HG03571 (cell line): ENCODE data around the gene CHD2.

Experiments used
- ATAC-seq: cut with Tn5 transposase; IDR thresholded peaks from one replicate; pipeline ENCODE4 v1.9.1; 2021; ENCODE audit not compliant: unreplicated experiment

CHD2 gene

DNA sequence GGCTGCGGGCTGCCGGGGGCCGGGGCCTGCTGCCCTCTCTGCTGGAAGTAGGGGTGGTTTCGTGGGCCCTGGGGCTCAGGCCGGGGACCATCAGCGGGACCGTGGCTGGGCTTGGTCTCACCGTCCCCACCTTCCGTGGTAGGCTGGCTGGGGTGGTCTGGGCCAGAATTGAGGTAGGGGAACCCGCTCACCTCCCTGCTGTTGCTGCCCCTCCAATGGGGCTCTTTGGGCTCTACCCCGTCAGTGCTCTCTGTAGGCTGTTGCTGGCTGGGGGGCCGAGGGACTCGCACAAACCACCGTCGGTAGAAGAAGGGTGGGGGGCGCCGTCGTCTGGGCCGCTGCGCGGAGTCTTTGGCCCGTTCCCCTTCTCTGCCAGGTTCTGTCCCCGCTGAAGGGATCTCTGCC lies 165.5 kb downstream of the CHD2 start:
- no peak for ATAC-seq

DNA sequence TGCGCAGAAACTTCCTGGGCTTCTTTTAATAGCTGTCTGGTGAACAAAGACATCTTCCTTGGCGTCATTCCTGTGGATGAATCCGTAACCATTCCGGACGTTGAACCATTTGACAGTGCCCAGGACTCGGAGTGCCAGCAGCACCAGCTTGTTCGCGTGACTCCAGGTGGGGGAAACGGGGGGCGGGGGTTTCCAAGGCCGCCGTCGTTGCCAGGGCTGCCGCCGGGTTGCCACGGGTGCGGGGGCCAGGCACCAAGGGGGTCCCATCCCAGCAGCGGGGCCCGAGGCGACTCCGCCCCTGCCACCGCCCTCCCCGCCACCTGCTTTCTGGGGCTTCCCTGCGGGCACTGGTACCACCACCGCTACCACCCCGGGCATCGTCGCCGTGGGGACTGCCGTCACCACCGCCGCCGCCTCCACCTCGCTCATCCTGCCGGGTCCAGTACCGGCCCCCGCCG lies 166.1 kb downstream of the CHD2 start:
- ATAC-seq, result no peak

DNA sequence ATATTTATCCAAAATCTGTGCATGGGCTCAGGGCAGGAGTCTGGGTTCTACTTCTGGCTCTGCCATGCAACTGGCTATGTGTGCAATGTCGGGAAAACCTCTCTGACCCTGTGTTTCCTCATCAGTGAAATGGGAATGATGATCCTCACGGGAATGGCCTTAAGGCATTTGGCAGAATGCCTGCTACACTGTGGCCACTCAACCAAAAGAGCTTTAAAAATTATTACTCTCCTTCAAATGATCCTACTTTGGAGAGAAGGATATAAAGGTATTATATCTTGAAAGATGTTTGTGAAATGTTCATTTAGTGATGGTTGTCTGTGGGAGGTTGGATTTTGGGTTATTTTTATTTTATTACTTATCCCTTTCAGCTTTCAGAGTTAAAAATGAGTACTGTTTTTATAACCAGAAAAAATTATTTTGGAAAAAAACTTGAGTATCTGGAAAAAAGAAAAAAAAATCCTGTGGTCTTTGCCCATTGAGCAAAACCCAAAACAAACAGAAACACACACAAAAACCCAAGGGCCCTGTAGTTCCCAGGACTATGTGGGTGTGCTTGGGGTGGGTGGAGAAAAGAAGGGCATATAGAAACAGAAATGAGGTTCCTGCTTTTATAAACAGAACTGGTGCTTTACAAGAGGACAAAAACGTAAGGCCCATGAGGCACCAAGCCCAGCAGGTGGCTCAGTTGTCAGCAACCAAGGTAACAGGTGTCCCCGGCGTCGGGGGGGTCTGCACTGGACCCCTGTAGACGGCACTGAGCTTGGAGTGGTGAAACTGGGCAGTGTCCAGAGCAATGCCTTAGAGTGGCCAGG lies 166.9 kb downstream of the CHD2 start:
- ATAC-seq, result no peak

- ATAC-seq, result no peak
These were observed 167.5 kb downstream of the CHD2 start for GRCh38 chr15:93067649-93068085.

GRCh38 chr15:93068581-93069199 lies 168.6 kb downstream of the CHD2 start:
- no peak for ATAC-seq

GRCh38 chr15:93070132-93070531 lies 170.0 kb downstream of the CHD2 start:
- no peak for ATAC-seq

DNA sequence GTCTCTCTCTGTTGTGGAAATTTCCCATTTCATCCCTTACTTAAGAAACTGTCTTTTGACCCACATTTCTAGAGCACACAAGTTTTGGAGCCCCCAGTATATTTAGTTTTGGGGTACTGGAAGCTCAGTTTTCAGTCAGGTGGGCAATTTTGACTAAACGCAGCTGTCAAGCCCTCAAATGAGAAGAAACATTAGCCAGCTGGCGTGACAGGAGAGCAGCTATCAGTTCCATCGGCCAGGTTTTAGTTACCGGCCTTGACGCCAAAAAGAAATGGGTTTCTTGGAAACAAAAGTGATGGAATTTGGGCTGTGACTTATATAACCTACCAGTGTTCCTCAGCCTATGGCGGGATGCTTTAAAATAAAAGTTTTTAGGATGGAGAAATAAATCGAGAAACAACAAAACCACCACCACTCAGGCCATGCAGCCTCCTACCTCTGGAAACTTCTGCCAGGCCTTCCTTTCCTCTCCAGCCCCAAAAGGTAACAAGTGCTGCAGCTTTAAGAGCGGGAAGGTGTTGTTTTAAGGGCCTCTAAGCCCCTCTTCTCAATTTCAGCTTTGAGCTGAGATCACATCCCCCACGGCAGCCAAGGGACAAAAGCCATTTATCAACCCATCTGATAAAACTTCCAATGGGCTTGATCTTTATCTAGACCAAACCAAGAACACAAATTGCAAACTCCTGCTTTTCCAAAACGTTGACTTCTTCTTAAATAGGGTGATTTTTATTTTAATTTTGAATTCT lies 170.6 kb downstream of the CHD2 start:
- ATAC-seq, result no peak

DNA sequence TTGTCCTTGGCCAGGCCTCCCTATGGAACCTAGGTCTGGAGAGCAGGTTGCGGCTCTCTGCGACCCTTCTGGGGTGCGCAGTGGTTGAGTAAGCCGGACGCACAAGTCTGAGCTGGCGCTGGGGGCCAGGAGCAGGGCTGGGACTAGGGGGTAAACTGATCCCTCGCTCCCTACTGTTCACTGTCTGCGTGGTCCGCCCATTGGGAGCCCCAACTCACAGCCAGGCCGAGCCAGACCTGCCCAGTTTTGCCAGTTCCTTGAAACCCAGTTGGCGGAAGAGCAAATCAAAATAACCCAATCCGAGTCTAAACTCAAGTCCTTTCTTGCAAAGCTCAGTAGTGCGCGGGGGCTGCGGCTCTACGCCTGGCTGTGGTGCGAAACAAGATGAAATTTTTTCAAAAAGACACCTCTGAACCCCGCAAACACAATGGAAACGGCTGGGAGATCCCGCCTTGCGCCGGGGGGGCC lies 171.4 kb downstream of the CHD2 start:
- no peak for ATAC-seq

DNA sequence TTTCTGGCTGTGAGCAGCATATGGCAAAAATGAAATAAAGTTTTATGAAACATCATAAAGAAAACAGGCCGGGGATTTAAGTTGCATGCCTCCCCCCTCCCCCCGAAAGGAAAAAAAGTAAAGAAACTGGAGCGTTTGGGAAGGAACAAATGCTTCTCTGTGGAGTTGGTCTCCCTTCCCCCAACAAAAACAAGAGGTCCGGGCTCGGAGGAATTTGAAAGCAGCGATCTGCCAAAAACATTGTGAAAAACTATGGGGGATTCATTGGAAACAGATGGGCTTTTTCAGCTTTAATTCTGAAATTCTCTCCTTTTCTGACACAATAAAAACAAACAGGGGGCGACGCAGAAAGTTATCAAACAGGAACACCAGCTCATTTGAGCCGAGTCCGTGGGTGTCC lies 171.9 kb downstream of the CHD2 start:
- ATAC-seq, result no peak

DNA sequence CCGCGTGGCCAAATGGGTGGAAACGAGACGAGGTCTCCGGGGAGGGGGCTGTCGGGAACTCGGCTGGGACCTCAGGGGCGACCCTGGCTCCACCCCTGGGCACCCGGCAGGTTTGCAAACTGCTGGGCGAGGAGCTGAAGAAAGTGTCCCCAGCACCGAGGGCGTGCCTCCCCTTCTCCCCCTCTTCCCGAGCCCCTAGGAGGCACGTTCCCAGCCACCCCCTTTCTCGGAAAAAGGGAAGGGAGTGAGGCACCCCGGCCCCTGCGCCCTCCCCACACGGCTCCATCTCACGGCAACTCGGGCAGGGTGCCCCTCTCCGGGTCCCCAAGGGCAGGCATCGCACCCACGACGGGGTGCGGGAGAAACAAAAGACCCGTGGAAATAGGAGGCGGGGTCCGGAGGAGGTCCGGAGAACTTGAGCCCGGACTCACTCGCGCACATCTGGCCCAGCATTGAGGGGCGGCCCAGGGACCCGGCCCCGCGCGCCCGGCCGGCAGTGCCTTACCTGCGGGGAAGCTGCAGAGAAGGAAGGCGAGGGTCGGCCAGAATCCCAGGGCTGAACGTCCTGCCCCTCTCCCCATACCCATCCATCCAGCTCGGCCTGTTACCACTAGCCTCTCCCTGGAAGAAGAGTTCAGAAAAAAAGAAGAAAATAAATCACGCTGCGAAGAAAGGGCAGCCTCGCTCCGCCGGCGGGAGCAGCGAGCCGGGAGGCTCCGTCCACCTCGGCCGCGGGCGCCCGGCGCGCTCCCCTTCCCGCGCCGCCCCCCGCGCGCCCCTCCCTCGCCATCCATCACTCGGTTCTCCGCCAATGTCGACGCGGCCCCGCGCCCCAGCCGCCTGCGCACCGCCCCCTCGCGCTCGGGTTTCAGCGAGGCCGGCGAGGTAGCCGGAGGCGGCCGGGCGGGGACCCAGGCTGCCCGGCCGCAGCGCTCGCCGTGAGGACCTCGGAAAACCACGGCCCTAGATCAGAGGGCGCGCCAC lies 172.6 kb downstream of the CHD2 start:
- no peak for ATAC-seq

DNA sequence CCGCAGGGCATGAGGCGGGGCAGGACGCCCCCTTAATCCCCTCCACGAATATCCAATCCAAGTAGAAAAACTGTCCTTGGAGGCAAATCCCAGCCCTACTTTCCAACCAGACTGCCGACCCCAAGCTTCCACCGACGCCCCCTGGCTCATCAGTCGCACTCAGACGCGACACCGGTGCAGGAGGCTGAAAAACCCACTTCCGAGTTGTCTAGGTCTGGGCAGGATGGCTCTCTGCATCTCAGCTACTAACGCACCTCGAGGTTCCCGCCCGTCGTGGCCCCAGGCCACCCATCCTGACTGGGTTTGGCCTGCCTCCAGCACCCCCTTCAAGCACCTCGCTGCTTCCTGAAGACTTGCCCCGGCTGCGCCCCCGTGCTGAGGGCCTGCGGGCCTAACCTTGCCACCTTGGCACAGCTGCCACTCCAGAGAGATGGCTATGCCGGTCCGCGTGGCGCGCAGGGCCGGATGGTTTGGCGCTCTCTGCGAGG lies 173.4 kb downstream of the CHD2 start:
- ATAC-seq, result no peak

- no peak for ATAC-seq
These were observed 174.5 kb downstream of the CHD2 start for GRCh38 chr15:93074599-93074998.

DNA sequence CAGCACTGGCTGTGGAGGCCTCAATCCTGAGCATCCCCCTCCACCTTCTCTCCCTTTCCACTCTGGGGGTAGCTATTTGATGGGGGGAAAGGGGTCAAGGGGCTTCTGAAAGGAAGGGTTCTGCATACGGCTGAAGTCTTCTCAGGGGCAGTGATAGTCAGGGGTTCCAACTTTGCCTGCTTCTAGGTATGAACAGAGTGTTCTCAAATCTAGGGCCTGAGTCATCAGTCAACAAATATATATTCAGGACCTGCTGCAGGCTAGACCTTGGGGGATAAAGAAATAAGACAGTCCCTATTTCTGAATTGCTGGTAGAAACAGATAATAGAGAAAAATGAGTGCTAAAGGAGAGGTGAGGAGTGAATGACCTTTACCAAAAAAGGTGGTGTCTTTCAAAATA lies 176.1 kb downstream of the CHD2 start:
- ATAC-seq, result no peak

DNA sequence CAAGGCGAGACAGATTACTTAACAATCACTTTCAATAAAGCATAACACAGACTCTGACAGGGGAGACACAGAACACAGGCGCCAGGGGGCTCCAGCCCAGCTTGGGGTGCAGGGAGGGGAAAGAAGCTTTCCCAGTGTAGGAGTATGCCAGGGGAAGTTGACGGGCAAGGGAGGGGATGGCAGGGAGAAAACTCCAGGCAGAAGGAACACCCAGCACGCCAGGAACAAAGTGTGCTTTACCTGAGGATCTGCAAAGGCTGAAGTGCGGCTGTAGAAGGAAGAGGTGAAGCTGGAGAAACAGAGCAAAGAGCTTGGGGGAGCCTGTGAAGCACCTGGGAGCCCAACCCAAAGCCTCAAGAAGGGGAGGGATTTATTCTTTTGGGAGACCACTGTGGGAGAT lies 176.8 kb downstream of the CHD2 start:
- ATAC-seq, result no peak
